Esophagus muscularis mucosa (tissue), 4 donors: ENCODE data around the gene SDE2. TPM values are rescaled to one million over a fixed set of nuclear protein-coding genes. Genes with fewer than 3 reads are reported as not detected.

Source experiments
- DNase-seq: peaks from one replicate; pipeline ENCODE4 v3.0.0-alpha.2; 2017; ENCODE audit errors: extremely low spot score
- H3K27ac ChIP-seq, 4 donors: fragments of 200-600 bp; sonication (generic); replicated peaks in 1 of 4; 1 replicate in 3 of 4; 2 replicates in 1 of 4; pipeline ENCODE4 v1.5.1; 2016 to 2019; ENCODE audit warnings: mild to moderate bottlenecking in 1 of 4
- H3K27me3 ChIP-seq, 4 donors: fragments of 200-600 bp; sonication (generic); one replicate each; pipeline versions ENCODE4 v1.5.1 to v1.6.0; 2016 to 2019
- H3K36me3 ChIP-seq, 4 donors: fragments of 200-600 bp; sonication (generic); one replicate each; pipeline ENCODE4 v1.5.1; 2016 to 2019
- H3K4me1 ChIP-seq, 4 donors: fragments of 200-600 bp; sonication (generic); one replicate each; pipeline ENCODE4 v1.5.1; 2016 to 2019
- H3K4me3 ChIP-seq, 4 donors: fragments of 200-600 bp; sonication (generic); 1 replicate in 2 of 4; 2 replicates in 2 of 4; pipeline ENCODE4 v1.5.1; 2016 to 2019; ENCODE audit warnings: mild to moderate bottlenecking in 4 of 4, moderate library complexity in 1 of 4
- H3K9me3 ChIP-seq, 4 donors: fragments of 200-600 bp; sonication (generic); 1 replicate in 3 of 4; 2 replicates in 1 of 4; pipeline ENCODE4 v1.5.1; 2016 to 2019
- CTCF ChIP-seq, 3 experiments: fragments of 200-600 bp in 2 of 3; fragments of 450-650 bp in 1 of 3; sonication (generic) in 2 of 3; IDR thresholded peaks; one replicate each; pipeline ENCODE4 v1.5.1; 2017 to 2019; ENCODE audit warnings: antibody characterized with exemption in 3 of 3, mild to moderate bottlenecking in 2 of 3, moderate library complexity in 1 of 3
- EP300 ChIP-seq: sonication (generic); formaldehyde crosslinking; IDR thresholded peaks from one replicate; pipeline ENCODE4 v1.6.1; 2017; ENCODE audit warnings: antibody characterized with exemption
- POLR2A ChIP-seq: fragments of 450-650 bp; IDR thresholded peaks from one replicate; pipeline ENCODE4 v1.6.1; 2017; ENCODE audit warnings: antibody characterized with exemption, moderate library complexity, mild to moderate bottlenecking, low read depth
- POLR2AphosphoS5 ChIP-seq, 2 donors: sonication (generic); formaldehyde crosslinking; IDR thresholded peaks; one replicate each; pipeline ENCODE4 v1.6.1; 2017; ENCODE audit warnings: antibody characterized with exemption in 2 of 2
- WGBS: methylation state at CpG from one replicate; pipeline ENCODE4 v1.1.5; 2018; 5-methylcytosine and 5-hydroxymethylcytosine counted together
- intact Hi-C: fragments of 100-400 bp; cut with DNase I; formaldehyde crosslinking; loops from one replicate; pipeline ENCODE4 v1.15.1; 2023
- total RNA-seq, 4 donors: library from RNA; depleted of rRNA; stranded (reverse); fragments of >200 nt; gene quantifications; one replicate each; pipeline versions ENCODE4 v1.1.0 to v1.2.1, GENCODE V29; 2016

Gene SDE2
- 10 to 100 TPM; 15.0 to 22.5 (median 19.1) TPM for total RNA-seq

GRCh38 chr1:225999227-225999911, at the start of gene SDE2:
SDE2 (minus strand) TSS chr1:225999343; CDS start chr1:225999312, 31 bp downstream.
- Histone ChIP-seq H3K9me3 (no peaks in the 10 kb centered on the region), H3K27ac (peak within 1 kb of the TSS; percentile 92 to 97 (median 95)), H3K27me3 (no peaks in the 10 kb centered on the region), H3K36me3 (peaks cover 2 to 12% (median 7%) of the 10 kb centered on the region in 4 donors), H3K4me1 (peaks cover 37 to 48% (median 46%) of the 10 kb centered on the region in 4 donors), H3K4me3 (peak within 1 kb of the TSS; percentile 69 to 82 (median 74))
- TF ChIP-seq POLR2AphosphoS5 (IDR thresholded peaks at IDR 0.05): peak; percentile 98 to 99
- TF ChIP-seq EP300: no peak
- TF ChIP-seq POLR2A: peak; percentile 73
- peak in 1 of 3 experiments; percentile 17 for TF ChIP-seq CTCF (IDR thresholded peaks at IDR 0.05)
- DNase-seq: peak; percentile 100
- intact Hi-C loops: loop anchor here (5.0 kb wide), 2 partner anchors 63 to 123 kb away; partner anchors contain the start of gene H3-3A
- under 1% methylated on average over 30 of the region's 53 CpGs for WGBS

GRCh38 chr1:226048886-226049285, 49.7 kb upstream of the SDE2 start:
- H3K27ac ChIP-seq: no peak overlapping the region
- no peaks in the 10 kb centered on the region for H3K9me3 ChIP-seq
- no peaks in the 10 kb centered on the region for H3K27me3 ChIP-seq
- intact Hi-C loops: no loop called here
- H3K36me3 ChIP-seq: no peaks in the 10 kb centered on the region
- H3K4me1 ChIP-seq: peaks cover 0 to 4% (median 2%) of the 10 kb centered on the region in 4 donors
- no peak overlapping the region for H3K4me3 ChIP-seq
- no peak for DNase-seq
- 100% methylated on average over 1 of the region's 1 CpG for WGBS
- TF ChIP-seq CTCF (IDR thresholded peaks at IDR 0.05) (no peak), POLR2AphosphoS5 (IDR thresholded peaks at IDR 0.05) (no peak), POLR2A (no peak), EP300 (no peak)

GRCh38 chr1:226047495-226047894, 48.4 kb upstream of the SDE2 start:
- no peak for TF ChIP-seq POLR2A
- no peak for TF ChIP-seq POLR2AphosphoS5 (IDR thresholded peaks at IDR 0.05)
- no peak for TF ChIP-seq EP300
- no peak for TF ChIP-seq CTCF (IDR thresholded peaks at IDR 0.05)
- peaks cover 0 to 4% (median 2%) of the 10 kb centered on the region in 4 donors for H3K4me1 ChIP-seq
- no peaks in the 10 kb centered on the region for H3K27me3 ChIP-seq
- intact Hi-C loops: no loop called here
- no peaks in the 10 kb centered on the region for H3K36me3 ChIP-seq
- no peaks in the 10 kb centered on the region for H3K9me3 ChIP-seq
- 27% methylated on average over 1 of the region's 1 CpG for WGBS
- H3K4me3 ChIP-seq: no peak overlapping the region
- DNase-seq: no peak
- no peak overlapping the region for H3K27ac ChIP-seq

GRCh38 chr1:226046240-226046639, 47.1 kb upstream of the SDE2 start:
- DNase-seq: no peak
- TF ChIP-seq POLR2AphosphoS5 (IDR thresholded peaks at IDR 0.05) (no peak), EP300 (no peak), CTCF (IDR thresholded peaks at IDR 0.05) (no peak)
- intact Hi-C loops: no loop called here
- H3K27me3 ChIP-seq: no peaks in the 10 kb centered on the region
- H3K4me1 ChIP-seq: peaks cover 0 to 4% (median 2%) of the 10 kb centered on the region in 4 donors
- H3K27ac ChIP-seq: no peak overlapping the region
- 83% methylated on average over 6 of the region's 6 CpGs for WGBS
- no peak overlapping the region for H3K4me3 ChIP-seq
- H3K9me3 ChIP-seq: no peaks in the 10 kb centered on the region
- no peaks in the 10 kb centered on the region for H3K36me3 ChIP-seq
